Suprapubic skin (tissue), 4 donors: ENCODE data around the gene FAM120C. TPM values are rescaled to one million over a fixed set of nuclear protein-coding genes. Genes with fewer than 3 reads are reported as not detected.

Experiments
- DNase-seq, 2 donors: peaks; one replicate each; pipeline ENCODE4 v3.0.0-alpha.2; 2019; ENCODE audit warnings: low spot score in 2 of 2
- H3K27ac ChIP-seq: fragments of 200-600 bp; sonication (generic); one replicate; pipeline ENCODE4 v1.5.1; 2019
- H3K27me3 ChIP-seq: fragments of 200-600 bp; sonication (generic); one replicate; pipeline ENCODE4 v1.5.1; 2019
- H3K36me3 ChIP-seq: fragments of 200-600 bp; sonication (generic); one replicate; pipeline ENCODE4 v1.5.1; 2019
- H3K4me1 ChIP-seq: fragments of 200-600 bp; sonication (generic); one replicate; pipeline ENCODE4 v1.5.1; 2019
- H3K4me3 ChIP-seq: fragments of 200-600 bp; sonication (generic); one replicate; pipeline ENCODE4 v1.5.1; 2019; ENCODE audit warnings: mild to moderate bottlenecking
- H3K9me3 ChIP-seq: fragments of 200-600 bp; sonication (generic); one replicate; pipeline ENCODE4 v1.5.1; 2019
- EP300 ChIP-seq: sonication (generic); formaldehyde crosslinking; IDR thresholded peaks from one replicate; pipeline ENCODE4 v1.6.1; 2017; ENCODE audit warnings: antibody characterized with exemption
- POLR2A ChIP-seq, 2 donors: fragments of 450-650 bp; IDR thresholded peaks; one replicate each; pipeline ENCODE4 v1.6.1; 2017; ENCODE audit warnings: antibody characterized with exemption in 2 of 2, mild to moderate bottlenecking in 2 of 2, moderate library complexity in 2 of 2
- POLR2AphosphoS5 ChIP-seq, 3 donors: sonication (generic); formaldehyde crosslinking; IDR thresholded peaks; one replicate each; pipeline ENCODE4 v1.6.1; 2017; ENCODE audit warnings: antibody characterized with exemption in 3 of 3
- WGBS: methylation state at CpG from one replicate; pipeline ENCODE4 v1.1.5; 2018; 5-methylcytosine and 5-hydroxymethylcytosine counted together
- total RNA-seq, 4 donors: library from RNA; depleted of rRNA; stranded (reverse); fragments of >200 nt; gene quantifications; one replicate each; pipeline ENCODE4 v1.1.0, GENCODE V29; 2016
- TF ChIP-seq, protein P1 (sequence below), 2 donors: fragments of 200-600 bp in 1 of 2; fragments of 450-650 bp in 1 of 2; sonication (generic) in 1 of 2; IDR thresholded peaks; one replicate each; pipeline ENCODE4 v1.5.1; 2016 to 2019; ENCODE audit warnings: antibody characterized with exemption in 2 of 2, mild to moderate bottlenecking in 1 of 2, moderate library complexity in 1 of 2

Gene FAM120C
- total RNA-seq, 4 donors from 2014 or later: 8.5 to 16.3 (median 10.3) TPM

DNA sequence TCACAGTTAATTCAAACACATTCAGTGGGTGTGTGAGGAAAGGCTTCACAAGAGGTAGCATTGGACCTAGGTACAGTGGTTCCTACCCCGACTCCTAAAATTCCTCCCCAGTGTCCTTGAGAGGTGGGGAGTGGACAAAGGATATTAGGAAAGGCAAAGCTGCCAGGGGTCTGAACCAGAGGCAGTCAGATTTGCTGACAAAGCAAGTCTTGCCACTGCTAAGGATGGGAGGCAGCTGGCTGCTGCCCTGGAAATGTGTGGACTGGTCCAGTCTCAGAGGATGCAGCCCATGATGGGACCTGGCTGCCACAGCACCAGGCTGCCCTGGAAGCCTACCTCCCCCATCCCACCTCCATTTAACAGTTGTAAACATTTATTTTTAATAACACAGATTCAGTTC is 134.6 kb downstream of the FAM120C start:
- DNase-seq: no peak
- no peaks in the 10 kb centered on the region for H3K4me1 ChIP-seq
- H3K4me3 ChIP-seq: no peak overlapping the region
- TF ChIP-seq POLR2AphosphoS5 (IDR thresholded peaks at IDR 0.05) (no peak), EP300 (no peak), POLR2A (IDR thresholded peaks at IDR 0.05) (no peak)
- TF ChIP-seq, protein P1, sequence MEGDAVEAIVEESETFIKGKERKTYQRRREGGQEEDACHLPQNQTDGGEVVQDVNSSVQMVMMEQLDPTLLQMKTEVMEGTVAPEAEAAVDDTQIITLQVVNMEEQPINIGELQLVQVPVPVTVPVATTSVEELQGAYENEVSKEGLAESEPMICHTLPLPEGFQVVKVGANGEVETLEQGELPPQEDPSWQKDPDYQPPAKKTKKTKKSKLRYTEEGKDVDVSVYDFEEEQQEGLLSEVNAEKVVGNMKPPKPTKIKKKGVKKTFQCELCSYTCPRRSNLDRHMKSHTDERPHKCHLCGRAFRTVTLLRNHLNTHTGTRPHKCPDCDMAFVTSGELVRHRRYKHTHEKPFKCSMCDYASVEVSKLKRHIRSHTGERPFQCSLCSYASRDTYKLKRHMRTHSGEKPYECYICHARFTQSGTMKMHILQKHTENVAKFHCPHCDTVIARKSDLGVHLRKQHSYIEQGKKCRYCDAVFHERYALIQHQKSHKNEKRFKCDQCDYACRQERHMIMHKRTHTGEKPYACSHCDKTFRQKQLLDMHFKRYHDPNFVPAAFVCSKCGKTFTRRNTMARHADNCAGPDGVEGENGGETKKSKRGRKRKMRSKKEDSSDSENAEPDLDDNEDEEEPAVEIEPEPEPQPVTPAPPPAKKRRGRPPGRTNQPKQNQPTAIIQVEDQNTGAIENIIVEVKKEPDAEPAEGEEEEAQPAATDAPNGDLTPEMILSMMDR (IDR thresholded peaks at IDR 0.05): no peak
- no peaks in the 10 kb centered on the region for H3K9me3 ChIP-seq
- 81% methylated on average over 1 of the region's 1 CpG for WGBS
- no peaks in the 10 kb centered on the region for H3K36me3 ChIP-seq
- H3K27ac ChIP-seq: no peak overlapping the region
- no peaks in the 10 kb centered on the region for H3K27me3 ChIP-seq

DNA sequence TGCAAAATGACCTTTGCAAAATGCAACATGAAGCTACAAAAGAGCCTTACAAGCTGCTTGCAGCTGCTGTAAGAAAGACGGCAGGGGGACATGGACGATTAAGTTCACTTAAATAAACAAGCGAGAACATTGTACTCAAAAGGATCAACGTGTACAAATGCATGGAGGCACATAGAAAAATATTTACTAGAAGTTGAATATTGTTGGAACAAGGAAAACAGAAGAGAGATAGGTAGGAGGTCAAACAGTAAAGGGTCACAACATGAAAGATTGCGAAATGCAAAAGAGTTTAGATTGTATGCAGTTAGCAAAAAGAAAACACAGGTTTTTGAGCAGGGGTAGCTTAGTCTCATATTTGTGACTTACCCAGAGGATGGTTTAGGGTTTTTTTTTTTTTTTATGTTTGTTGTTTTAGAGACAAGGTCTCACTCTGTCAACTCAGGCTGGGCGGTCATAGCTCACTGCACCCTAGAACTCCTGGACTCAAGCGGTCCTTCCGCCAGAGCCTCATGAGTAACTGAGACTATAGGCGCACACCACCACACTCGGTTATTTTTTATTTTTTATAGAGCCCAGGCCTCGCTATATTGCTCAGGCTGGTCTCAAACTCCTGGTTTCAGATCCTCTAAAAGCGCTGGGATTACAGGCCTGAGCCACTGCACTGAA is 137.4 kb downstream of the FAM120C start:
- H3K4me1 ChIP-seq: peaks cover 7% of the 10 kb centered on the region
- H3K27me3 ChIP-seq: no peaks in the 10 kb centered on the region
- no peak for DNase-seq
- H3K36me3 ChIP-seq: peaks cover 10% of the 10 kb centered on the region
- TF ChIP-seq POLR2A (IDR thresholded peaks at IDR 0.05): no peak
- no peak for TF ChIP-seq POLR2AphosphoS5 (IDR thresholded peaks at IDR 0.05)
- TF ChIP-seq EP300: no peak
- TF ChIP-seq, protein P1 (IDR thresholded peaks at IDR 0.05): no peak
- WGBS: 82% methylated on average over 12 of the region's 12 CpGs
- H3K4me3 ChIP-seq: no peak overlapping the region
- H3K9me3 ChIP-seq: no peaks in the 10 kb centered on the region
- H3K27ac ChIP-seq: no peak overlapping the region

DNA sequence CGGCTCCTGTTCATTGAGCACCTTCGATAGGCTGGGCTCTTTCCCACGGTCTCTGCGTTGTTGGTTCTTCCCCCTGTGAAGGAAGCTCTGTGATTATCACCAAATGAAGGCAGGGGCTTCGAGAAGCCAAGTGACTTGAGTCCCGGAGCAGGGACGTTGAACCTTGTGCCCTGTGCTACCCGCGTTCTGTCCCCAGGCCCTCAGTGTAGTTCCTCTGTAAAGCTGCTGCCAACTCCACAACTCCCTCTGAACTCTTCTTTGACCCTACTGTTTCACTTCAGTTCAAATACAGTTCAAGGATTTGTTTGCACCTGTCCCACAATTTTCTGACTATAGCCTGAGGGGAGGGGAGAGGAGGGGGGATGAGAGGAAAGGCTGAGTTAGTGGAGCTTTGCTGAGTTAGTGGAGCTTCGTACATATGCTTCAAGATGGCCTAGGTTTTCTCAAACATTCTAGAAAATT is 138.1 kb downstream of the FAM120C start:
- no peaks in the 10 kb centered on the region for H3K27me3 ChIP-seq
- H3K36me3 ChIP-seq: peaks cover 12% of the 10 kb centered on the region
- TF ChIP-seq, protein P1 (IDR thresholded peaks at IDR 0.05): no peak
- no peak for TF ChIP-seq POLR2A (IDR thresholded peaks at IDR 0.05)
- TF ChIP-seq EP300: no peak
- TF ChIP-seq POLR2AphosphoS5 (IDR thresholded peaks at IDR 0.05): no peak
- peak overlapping the region; percentile 63 for H3K4me3 ChIP-seq
- DNase-seq: no peak
- peaks cover 7% of the 10 kb centered on the region for H3K4me1 ChIP-seq
- peak overlapping the region; percentile 94 for H3K27ac ChIP-seq
- WGBS: 52% methylated on average over 10 of the region's 10 CpGs
- H3K9me3 ChIP-seq: no peaks in the 10 kb centered on the region

DNA sequence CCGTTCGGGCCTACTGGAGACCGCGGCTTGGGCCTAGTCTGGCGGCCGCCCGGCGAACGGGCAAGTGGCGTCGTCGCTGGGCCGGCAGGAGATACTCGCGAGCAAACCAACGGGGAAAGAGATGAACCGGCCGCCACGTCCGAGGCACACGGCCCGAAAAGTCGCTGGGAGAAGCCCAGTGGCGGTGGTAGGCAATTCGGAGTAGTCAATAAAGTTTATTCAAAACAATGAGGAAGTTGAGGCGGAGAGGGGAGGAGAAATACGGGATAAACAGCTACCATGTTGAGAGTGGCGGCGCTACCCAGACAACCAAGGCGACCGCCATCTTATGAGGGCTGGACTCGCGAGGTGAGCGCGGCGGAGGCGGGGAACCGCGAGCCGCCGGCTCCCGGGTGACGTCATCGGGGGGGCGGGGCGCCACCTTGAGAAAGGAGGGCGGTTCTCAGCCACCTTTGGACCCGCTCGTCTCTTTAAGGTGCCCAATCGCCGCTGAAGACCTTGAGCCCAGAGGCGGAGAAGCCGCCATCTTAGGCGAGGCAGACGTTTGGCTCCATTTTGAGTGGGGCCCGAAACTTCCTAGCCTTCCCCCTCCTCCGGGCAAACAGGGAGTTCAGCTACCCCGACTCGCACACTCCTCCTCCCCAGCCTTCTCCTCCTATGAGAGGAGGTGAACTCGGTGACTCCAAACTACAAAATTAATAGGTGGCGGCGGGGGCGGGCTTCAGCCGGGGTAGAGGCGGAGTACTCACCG is 138.8 kb downstream of the FAM120C start, which contains the start of gene PHF8:
Gene PHF8 (minus strand): TSS at position 348 of the 751 bp plus-strand sequence. CDS start 1,745 bp downstream, outside the sequence.
- Histone ChIP-seq H3K27me3 (no peaks in the 10 kb centered on the region), H3K4me3 (peak within 1 kb of the TSS; percentile 63), H3K4me1 (peaks cover 7% of the 10 kb centered on the region), H3K27ac (peak within 1 kb of the TSS; percentile 94), H3K36me3 (peaks cover 12% of the 10 kb centered on the region), H3K9me3 (no peaks in the 10 kb centered on the region)
- TF ChIP-seq POLR2AphosphoS5 (IDR thresholded peaks at IDR 0.05) (peak in 1 of 3 donors; percentile 76), POLR2A (IDR thresholded peaks at IDR 0.05) (peak in 1 of 2 donors; percentile 35), EP300 (no peak)
- TF ChIP-seq, protein P1 (IDR thresholded peaks at IDR 0.05): no peak
- peak; percentile 93 to 94 for DNase-seq
- WGBS: 49% methylated on average over 61 of the region's 66 CpGs

DNA sequence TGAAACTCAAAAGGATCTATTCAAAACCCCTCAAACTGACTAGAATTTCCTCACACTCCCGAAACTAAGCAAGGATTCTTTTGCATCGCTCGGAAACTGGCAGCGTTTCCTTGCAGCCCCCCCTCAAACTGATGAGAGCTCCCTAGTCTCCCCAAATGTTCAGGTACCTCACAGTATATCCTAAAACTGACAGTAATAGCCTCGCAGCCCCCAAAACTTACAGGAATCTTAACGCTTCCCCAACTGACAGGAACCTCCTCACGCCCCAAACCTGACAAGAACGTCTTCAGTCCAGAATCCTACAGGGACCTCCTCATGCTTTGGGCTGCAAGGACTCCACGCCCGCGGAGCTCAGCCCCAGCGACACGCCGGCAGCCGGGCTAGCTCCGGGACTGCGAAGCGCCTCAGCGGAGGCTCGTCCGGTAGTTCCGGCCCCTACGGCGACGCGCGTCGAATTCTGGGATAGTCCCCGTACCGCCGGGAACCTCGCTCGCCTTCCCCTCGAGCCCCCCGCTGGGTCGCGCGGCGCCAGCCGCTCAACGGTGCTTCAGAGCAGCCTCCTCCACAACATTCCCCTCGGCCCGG is 139.4 kb downstream of the FAM120C start:
- no peak for TF ChIP-seq POLR2A (IDR thresholded peaks at IDR 0.05)
- TF ChIP-seq POLR2AphosphoS5 (IDR thresholded peaks at IDR 0.05): no peak
- TF ChIP-seq, protein P1 (IDR thresholded peaks at IDR 0.05): no peak
- no peak for TF ChIP-seq EP300
- Histone ChIP-seq H3K27me3 (no peaks in the 10 kb centered on the region), H3K27ac (peak overlapping the region; percentile 94), H3K36me3 (peaks cover 14% of the 10 kb centered on the region), H3K4me3 (peak overlapping the region; percentile 63), H3K4me1 (peaks cover 7% of the 10 kb centered on the region), H3K9me3 (no peaks in the 10 kb centered on the region)
- no peak for DNase-seq
- 52% methylated on average over 8 of the region's 43 CpGs for WGBS
